HCT116 (cell line): ENCODE measurements around the gene SRPK2. TPM values are rescaled to one million over a fixed set of nuclear protein-coding genes. Genes with fewer than 3 reads are reported as not detected.
A peak's percentile ranks its signal among the peaks of the same experiment; 100 is the strongest.

Experiments used
- ATAC-seq: fragments of 200-7000 bp; cut with Tn5 transposase; 2 replicates; pipeline ENCODE4 v1.9.1; 2020; ENCODE audit warnings: mild to moderate bottlenecking, moderate library complexity
- BruUV-seq: library from RNA; stranded (reverse); fragments of 400-500 nt; replicated peaks from 2 replicates; lab custom pipeline; 2021; lab: Mats Ljungman, UMichigan
- CTCF ChIA-PET: fragments of 300-600 bp; sonication (Branson Sonifier 250); formaldehyde crosslinking; loops from one replicate; lab custom pipeline; 2021; ENCODE audit warnings: antibody characterized with exemption; lab: Charles Lee
- POLR2A ChIA-PET: fragments of 300-600, 350-600 bp; sonication (Branson Sonifier 250); formaldehyde crosslinking; loops from one replicate; lab custom pipeline; 2021; ENCODE audit warnings: antibody characterized with exemption; lab: Charles Lee
- RAD21 ChIA-PET, 2 experiments: fragments of 300-600 bp; sonication (Branson Sonifier 250); formaldehyde crosslinking; loops; one replicate each; lab custom pipeline; 2023; ENCODE audit warnings: low total read pairs in 2 of 2; ENCODE audit not compliant: uncharacterized antibody in 2 of 2, unreplicated experiment in 2 of 2, low non-redundant PET in 1 of 2; lab: Charles Lee
- DNase-seq: peaks from one replicate; pipeline ENCODE4 v3.0.0-alpha.2; 2010; ENCODE audit warnings: low read depth, low spot score
- H2AFZ ChIP-seq: fragments of 200-600 bp; shearing (Covaris generic), sonication (generic); 2 replicates; pipeline ENCODE4 v1.6.1; 2017; ENCODE audit warnings: low read depth, mixed run types, mixed read lengths, antibody characterized with exemption, low read length; ENCODE audit not compliant: poor library complexity, severe bottlenecking
- H3K27ac ChIP-seq: 2 replicates; pipeline ENCODE4 v1.5.1; 2012; ENCODE audit warnings: low read depth, low read length
- H3K27me3 ChIP-seq: fragments of 200-600 bp; sonication (generic); 2 replicates; pipeline ENCODE4 v1.6.1; 2016; ENCODE audit warnings: mixed run types, low read length, mixed read lengths; ENCODE audit not compliant: insufficient read depth
- H3K36me3 ChIP-seq, 2 experiments: fragments of 200-500 bp in 1 of 2; fragments of 200-600 bp in 1 of 2; sonication (Bioruptor generic) in 1 of 2; sonication (generic) in 1 of 2; 2 replicates each; pipeline versions ENCODE4 v1.5.1 to v1.6.1; 2014 to 2016; ENCODE audit warnings: low read length in 2 of 2, inconsistent platforms in 1 of 2, mixed read lengths in 1 of 2, mixed run types in 1 of 2; ENCODE audit not compliant: insufficient read depth in 2 of 2, control insufficient read depth in 1 of 2
- H3K4me1 ChIP-seq, 2 experiments: fragments of 200-600 bp in 1 of 2; sonication (generic) in 1 of 2; 2 replicates each; pipeline versions ENCODE4 v1.5.1 to v1.6.1; 2012 to 2017; ENCODE audit warnings: low read length in 2 of 2, inconsistent platforms in 1 of 2, mild to moderate bottlenecking in 1 of 2, mixed read lengths in 1 of 2, mixed run types in 1 of 2, moderate library complexity in 1 of 2; ENCODE audit not compliant: insufficient read depth in 2 of 2, control insufficient read depth in 1 of 2
- H3K4me2 ChIP-seq: fragments of 200-600 bp; sonication (generic); 2 replicates; pipeline ENCODE4 v1.6.1; 2017; ENCODE audit warnings: mixed run types, low read length, mixed read lengths
- H3K4me3 ChIP-seq, 2 experiments: fragments of 200-600 bp in 1 of 2; sonication (generic) in 1 of 2; replicated peaks in 1 of 2; 2 replicates each; pipeline ENCODE4 v1.5.1; 2011 to 2016; ENCODE audit warnings: low read length in 2 of 2, control low read depth in 1 of 2, low read depth in 1 of 2, mild to moderate bottlenecking in 1 of 2, mixed read lengths in 1 of 2, mixed run types in 1 of 2
- H3K79me2 ChIP-seq: fragments of 200-600 bp; sonication (generic); 2 replicates; pipeline ENCODE4 v1.6.1; 2017; ENCODE audit warnings: mild to moderate bottlenecking, mixed run types, low read length, moderate library complexity, mixed read lengths; ENCODE audit not compliant: insufficient read depth
- H3K9ac ChIP-seq: fragments of 200-600 bp; sonication (generic); 2 replicates; pipeline ENCODE4 v1.6.1; 2016; ENCODE audit warnings: low read length, mixed read lengths
- H3K9me2 ChIP-seq: fragments of 200-600 bp; sonication (generic), shearing (Covaris generic); 2 replicates; pipeline ENCODE4 v1.6.1; 2017; ENCODE audit warnings: mixed run types, mild to moderate bottlenecking, moderate library complexity; ENCODE audit not compliant: insufficient read depth
- H3K9me3 ChIP-seq, 2 experiments: fragments of 200-500 bp in 1 of 2; fragments of 200-600 bp in 1 of 2; sonication (Bioruptor generic) in 1 of 2; sonication (generic) in 1 of 2; 2 replicates each; pipeline ENCODE4 v1.6.1; 2014 to 2017; ENCODE audit warnings: low read length in 2 of 2, mixed read lengths in 2 of 2, inconsistent platforms in 1 of 2, low read depth in 1 of 2, mild to moderate bottlenecking in 1 of 2, mixed run types in 1 of 2, moderate library complexity in 1 of 2; ENCODE audit not compliant: control insufficient read depth in 1 of 2, insufficient read depth in 1 of 2
- H4K20me1 ChIP-seq: fragments of 200-600 bp; sonication (generic), shearing (Covaris generic); 2 replicates; pipeline ENCODE4 v1.6.1; 2017; ENCODE audit warnings: mixed run types, mild to moderate bottlenecking, moderate library complexity; ENCODE audit not compliant: insufficient read depth
- CBX3 ChIP-seq: IDR thresholded peaks from 2 replicates; pipeline ENCODE4 v1.6.1; 2012; ENCODE audit warnings: low read depth
- EZH2 ChIP-seq: fragments of 200-600 bp; sonication (generic); IDR thresholded peaks from 2 replicates; pipeline ENCODE4 v1.6.1; 2017; ENCODE audit warnings: antibody characterized with exemption, mixed run types
- EZH2phosphoT487 ChIP-seq: fragments of 200-600 bp; IDR thresholded peaks from 2 replicates; pipeline ENCODE4 v1.6.1; 2018; ENCODE audit warnings: antibody characterized with exemption, borderline replicate concordance
- FOSL1 ChIP-seq: IDR thresholded peaks from 2 replicates; pipeline ENCODE4 v1.6.1; 2012; ENCODE audit warnings: low read depth
- JUND ChIP-seq: IDR thresholded peaks from 2 replicates; pipeline ENCODE4 v1.6.1; 2012
- REST ChIP-seq: IDR thresholded peaks from 2 replicates; pipeline ENCODE4 v1.6.1; 2012; ENCODE audit warnings: low read depth
- SP1 ChIP-seq: IDR thresholded peaks from 2 replicates; pipeline ENCODE4 v1.6.1; 2012; ENCODE audit warnings: low read depth
- ZNF274 ChIP-seq: fragments of 200-500 bp; sonication (Bioruptor generic); IDR thresholded peaks from 2 replicates; pipeline ENCODE4 v1.6.1; 2014; ENCODE audit warnings: mild to moderate bottlenecking, low read depth, low read length, inconsistent platforms
- intact Hi-C: fragments of 100-400 bp; cut with micrococcal nuclease; formaldehyde crosslinking; loops from 2 replicates; pipeline ENCODE4 v1.10.0; 2022
- total RNA-seq: library from RNA; stranded (reverse); gene quantifications from one replicate; pipeline ENCODE4 v1.2.1, GENCODE V29; 2021; ENCODE audit not compliant: unreplicated experiment
- TF ChIP-seq, protein P1 (sequence below): IDR thresholded peaks from 2 replicates; pipeline ENCODE4 v1.6.1; 2011; ENCODE audit warnings: mild to moderate bottlenecking, low read length, moderate library complexity; ENCODE audit not compliant: insufficient replicate concordance; ENCODE audit errors: extremely low read depth
- TF ChIP-seq, protein P2 (sequence below): IDR thresholded peaks from 2 replicates; pipeline ENCODE4 v1.6.1; 2012

The SRPK2 gene
- total RNA-seq, 1 experiment from 2014 or later, result 37.4 TPM

DNA sequence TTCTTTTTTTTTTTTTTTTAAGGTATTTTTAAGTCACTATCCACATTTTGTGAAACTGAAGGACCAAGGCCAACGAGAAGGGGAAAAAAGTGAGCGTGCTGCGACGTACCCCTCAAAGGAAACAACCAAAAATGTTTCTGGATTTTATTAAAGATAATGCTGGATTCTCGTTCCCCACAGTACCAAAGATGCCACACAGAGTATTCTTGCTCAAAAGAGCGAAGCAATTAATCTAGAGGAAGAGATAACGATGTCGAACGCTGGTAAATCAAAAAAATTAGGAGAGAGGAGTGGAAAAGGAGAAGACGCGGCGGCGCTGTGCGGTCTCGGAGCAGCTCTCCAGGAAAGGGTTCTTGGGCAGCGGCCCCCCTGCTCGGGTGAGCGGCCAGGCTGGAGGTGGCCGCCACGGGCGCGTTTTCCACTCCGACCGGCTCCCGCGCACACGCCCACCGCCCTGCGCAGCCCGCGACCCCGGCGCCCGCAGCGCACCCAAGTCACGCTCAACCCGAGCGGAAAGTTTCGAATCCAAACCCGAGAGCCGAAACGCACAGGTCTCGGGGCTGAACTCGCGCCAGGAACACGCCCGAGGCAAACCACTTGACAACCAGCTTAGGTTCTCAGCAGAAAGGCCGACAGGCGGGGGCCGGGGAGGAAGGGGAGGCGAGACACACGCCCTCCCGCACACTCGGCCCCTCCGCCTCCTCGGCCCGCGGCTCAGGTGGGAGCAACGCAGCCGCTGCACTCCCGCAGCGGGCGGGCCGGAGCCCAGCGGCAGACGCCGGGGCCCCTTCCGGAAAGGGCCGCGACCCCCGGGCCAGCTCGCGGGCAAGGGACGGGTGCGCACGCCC lies 989 bp downstream of the SRPK2 start:
- intact Hi-C loops, result no loop called here
- peak overlapping the region; percentile 75 for H3K9ac ChIP-seq
- peak; percentile 29 for ATAC-seq
- peaks cover 42% of the 10 kb centered on the region for H3K79me2 ChIP-seq
- POLR2A ChIA-PET, result interaction anchor here (1.1 kb wide), 1 partner anchor 11 kb away, joined by 3 read pairs; no protein-coding TSS in a partner anchor
- H3K27ac ChIP-seq, result peak overlapping the region; percentile 70; the same call in 1 of the 2 replicates
- no peaks in the 10 kb centered on the region for H3K9me2 ChIP-seq
- H3K9me3 ChIP-seq, result no peaks in the 10 kb centered on the region
- H3K4me2 ChIP-seq, result peak overlapping the region; percentile 94
- H3K27me3 ChIP-seq, result no peaks in the 10 kb centered on the region
- H3K4me3 ChIP-seq, result peak overlapping the region; percentile 58 to 80
- no TSS peak for BruUV-seq
- CTCF ChIA-PET, result no interaction called here
- RAD21 ChIA-PET, result no interaction called here
- H3K4me1 ChIP-seq, result peaks cover 3 to 17% of the 10 kb centered on the region in 2 experiments; a peak in 3 of 4 replicates
- H3K36me3 ChIP-seq, result no peaks in the 10 kb centered on the region
- no peak overlapping the region for H2AFZ ChIP-seq
- no peak for DNase-seq
- TF ChIP-seq FOSL1, result no peak
- TF ChIP-seq SP1, result no peak
- TF ChIP-seq EZH2, result no peak
- no peak for TF ChIP-seq EZH2phosphoT487
- TF ChIP-seq, protein P1, sequence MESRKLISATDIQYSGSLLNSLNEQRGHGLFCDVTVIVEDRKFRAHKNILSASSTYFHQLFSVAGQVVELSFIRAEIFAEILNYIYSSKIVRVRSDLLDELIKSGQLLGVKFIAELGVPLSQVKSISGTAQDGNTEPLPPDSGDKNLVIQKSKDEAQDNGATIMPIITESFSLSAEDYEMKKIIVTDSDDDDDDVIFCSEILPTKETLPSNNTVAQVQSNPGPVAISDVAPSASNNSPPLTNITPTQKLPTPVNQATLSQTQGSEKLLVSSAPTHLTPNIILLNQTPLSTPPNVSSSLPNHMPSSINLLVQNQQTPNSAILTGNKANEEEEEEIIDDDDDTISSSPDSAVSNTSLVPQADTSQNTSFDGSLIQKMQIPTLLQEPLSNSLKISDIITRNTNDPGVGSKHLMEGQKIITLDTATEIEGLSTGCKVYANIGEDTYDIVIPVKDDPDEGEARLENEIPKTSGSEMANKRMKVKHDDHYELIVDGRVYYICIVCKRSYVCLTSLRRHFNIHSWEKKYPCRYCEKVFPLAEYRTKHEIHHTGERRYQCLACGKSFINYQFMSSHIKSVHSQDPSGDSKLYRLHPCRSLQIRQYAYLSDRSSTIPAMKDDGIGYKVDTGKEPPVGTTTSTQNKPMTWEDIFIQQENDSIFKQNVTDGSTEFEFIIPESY, result no peak
- no peak for TF ChIP-seq ZNF274
- no peak for TF ChIP-seq CBX3
- TF ChIP-seq JUND, result no peak
- no peak for TF ChIP-seq REST
- TF ChIP-seq, protein P2, sequence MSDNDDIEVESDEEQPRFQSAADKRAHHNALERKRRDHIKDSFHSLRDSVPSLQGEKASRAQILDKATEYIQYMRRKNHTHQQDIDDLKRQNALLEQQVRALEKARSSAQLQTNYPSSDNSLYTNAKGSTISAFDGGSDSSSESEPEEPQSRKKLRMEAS, result no peak
- no peaks in the 10 kb centered on the region for H4K20me1 ChIP-seq
